H9 (cell line): ENCODE results near the gene PTGDR. TPM values are rescaled to one million over a fixed set of nuclear protein-coding genes. Genes with fewer than 3 reads are reported as not detected.

ENCODE experiments used
- DNase-seq: peaks from one replicate; pipeline ENCODE4 v3.0.0-alpha.2; 2017
- H2AFZ ChIP-seq: one replicate; pipeline ENCODE4 v1.6.1; 2013; ENCODE audit warnings: mild to moderate bottlenecking, low read length, control low read depth, moderate library complexity
- H2AK5ac ChIP-seq: 2 replicates; pipeline ENCODE4 v1.6.1; 2013; ENCODE audit warnings: low read length, control low read depth, mixed read lengths; ENCODE audit not compliant: insufficient read length
- H2BK120ac ChIP-seq: one replicate; pipeline ENCODE4 v1.6.1; 2013; ENCODE audit warnings: low read depth, mild to moderate bottlenecking, low read length, control low read depth, inconsistent platforms; ENCODE audit not compliant: poor library complexity, severe bottlenecking
- H2BK12ac ChIP-seq: 2 replicates; pipeline ENCODE4 v1.6.1; 2013; ENCODE audit warnings: low read length, control low read depth, mixed read lengths, low read depth; ENCODE audit not compliant: insufficient read length
- H2BK15ac ChIP-seq: 2 replicates; pipeline ENCODE4 v1.6.1; 2013; ENCODE audit warnings: low read depth, low read length, control low read depth
- H2BK20ac ChIP-seq: one replicate; pipeline ENCODE4 v1.6.1; 2013; ENCODE audit warnings: low read depth, mild to moderate bottlenecking, low read length, control low read depth, inconsistent platforms; ENCODE audit not compliant: poor library complexity, severe bottlenecking
- H2BK5ac ChIP-seq: 2 replicates; pipeline ENCODE4 v1.6.1; 2013; ENCODE audit warnings: low read length, control low read depth, mixed read lengths; ENCODE audit not compliant: insufficient read length
- H3K14ac ChIP-seq: 2 replicates; pipeline ENCODE4 v1.6.1; 2013; ENCODE audit warnings: low read length, control low read depth; ENCODE audit not compliant: insufficient read depth
- H3K18ac ChIP-seq: 2 replicates; pipeline ENCODE4 v1.6.1; 2013; ENCODE audit warnings: low read depth, mild to moderate bottlenecking, mixed read lengths, low read length, control low read depth; ENCODE audit not compliant: insufficient read length
- H3K23ac ChIP-seq: 2 replicates; pipeline ENCODE4 v1.6.1; 2013; ENCODE audit warnings: low read length, control low read depth, mixed read lengths, low read depth; ENCODE audit not compliant: insufficient read length
- H3K23me2 ChIP-seq: 2 replicates; pipeline ENCODE4 v1.6.1; 2013; ENCODE audit warnings: low read depth, mild to moderate bottlenecking, mixed read lengths, low read length, control low read depth; ENCODE audit not compliant: insufficient read length, poor library complexity, severe bottlenecking
- H3K27ac ChIP-seq: 2 replicates; pipeline ENCODE4 v1.5.1; 2013; ENCODE audit warnings: low read length, control low read depth, mixed read lengths, low read depth; ENCODE audit not compliant: insufficient read length
- H3K27me3 ChIP-seq: 2 replicates; pipeline ENCODE4 v1.6.1; 2013; ENCODE audit warnings: low read length, control low read depth, inconsistent platforms; ENCODE audit not compliant: insufficient read depth
- H3K4ac ChIP-seq: 2 replicates; pipeline ENCODE4 v1.6.1; 2013; ENCODE audit warnings: low read depth, mild to moderate bottlenecking, control low read depth, inconsistent platforms, low read length, moderate library complexity
- H3K4me1 ChIP-seq: 2 replicates; pipeline ENCODE4 v1.6.1; 2013; ENCODE audit warnings: low read length, control low read depth, inconsistent platforms; ENCODE audit not compliant: insufficient read depth
- H3K4me2 ChIP-seq: 2 replicates; pipeline ENCODE4 v1.6.1; 2013; ENCODE audit warnings: low read length, control low read depth, mixed read lengths; ENCODE audit not compliant: insufficient read length, insufficient read depth
- H3K56ac ChIP-seq: 2 replicates; pipeline ENCODE4 v1.6.1; 2013; ENCODE audit warnings: low read depth, mild to moderate bottlenecking, mixed read lengths, low read length, control low read depth; ENCODE audit not compliant: insufficient read length
- H3K79me1 ChIP-seq: 2 replicates; pipeline ENCODE4 v1.6.1; 2013; ENCODE audit warnings: low read depth, mild to moderate bottlenecking, moderate library complexity, low read length, control low read depth, inconsistent platforms; ENCODE audit not compliant: insufficient read depth, poor library complexity, severe bottlenecking
- H3K79me2 ChIP-seq: 2 replicates; pipeline ENCODE4 v1.6.1; 2013; ENCODE audit warnings: low read length, control low read depth, inconsistent platforms; ENCODE audit not compliant: insufficient read depth
- H3K9ac ChIP-seq: 2 replicates; pipeline ENCODE4 v1.6.1; 2013; ENCODE audit warnings: low read length, control low read depth, mixed read lengths; ENCODE audit not compliant: insufficient read length; ENCODE audit errors: extremely low read depth
- H3K9me3 ChIP-seq: one replicate; pipeline ENCODE4 v1.6.1; 2013; ENCODE audit warnings: low read depth, low read length, inconsistent platforms; ENCODE audit not compliant: control insufficient read depth
- H3T11ph ChIP-seq: one replicate; pipeline ENCODE4 v1.6.1; 2013; ENCODE audit warnings: mild to moderate bottlenecking, low read length, control low read depth, inconsistent platforms
- H4K20me1 ChIP-seq: one replicate; pipeline ENCODE4 v1.6.1; 2013; ENCODE audit not compliant: control insufficient read depth, insufficient read length, insufficient read depth
- H4K5ac ChIP-seq: 2 replicates; pipeline ENCODE4 v1.6.1; 2013; ENCODE audit warnings: low read depth, mild to moderate bottlenecking, mixed read lengths, low read length, control low read depth; ENCODE audit not compliant: insufficient read length
- H4K8ac ChIP-seq: replicated peaks from 2 replicates; pipeline ENCODE4 v1.6.1; 2013; ENCODE audit warnings: low read length, control low read depth, mixed read lengths, low read depth; ENCODE audit not compliant: insufficient read length
- H4K91ac ChIP-seq: 2 replicates; pipeline ENCODE4 v1.6.1; 2013; ENCODE audit warnings: low read depth, mild to moderate bottlenecking, moderate library complexity, mixed read lengths, low read length, control low read depth; ENCODE audit not compliant: insufficient read length
- H3K27ac Mint-ChIP-seq, 3 experiments: 2 replicates in 2 of 3; 3 replicates in 1 of 3; pipeline ENCODE4 v1.8.0; 2020 to 2021; ENCODE audit warnings: mixed read lengths in 3 of 3, mild to moderate bottlenecking in 1 of 3, moderate library complexity in 1 of 3
- H3K27me3 Mint-ChIP-seq: 2 replicates; pipeline ENCODE4 v1.8.0; 2021; ENCODE audit warnings: low read depth, mild to moderate bottlenecking, moderate library complexity, mixed read lengths
- H3K36me3 Mint-ChIP-seq, 3 experiments: 2 replicates in 2 of 3; 3 replicates in 1 of 3; pipeline ENCODE4 v1.8.0; 2020 to 2021; ENCODE audit warnings: low read depth in 3 of 3, mixed read lengths in 3 of 3; ENCODE audit not compliant: insufficient read depth in 1 of 3
- H3K4me1 Mint-ChIP-seq, 2 experiments: 2 replicates each; pipeline ENCODE4 v1.8.0; 2020; ENCODE audit warnings: mixed read lengths in 2 of 2
- H3K4me3 Mint-ChIP-seq, 2 experiments: 2 replicates in 1 of 2; 3 replicates in 1 of 2; pipeline ENCODE4 v1.8.0; 2020 to 2021; ENCODE audit warnings: mild to moderate bottlenecking in 2 of 2, mixed read lengths in 2 of 2, moderate library complexity in 1 of 2
- H3K9me3 Mint-ChIP-seq, 2 experiments: 2 replicates in 1 of 2; 3 replicates in 1 of 2; pipeline ENCODE4 v1.8.0; 2020; ENCODE audit warnings: mild to moderate bottlenecking in 2 of 2, mixed read lengths in 2 of 2, moderate library complexity in 1 of 2
- WGBS: extraction: QIAGEN DNeasy Blood & Tissue Kit; methylation state at CpG from one replicate; pipeline ENCODE4 v1.1.7; 2013; ENCODE audit warnings: missing lambda C conversion rate, low lambda C conversion rate, mixed read lengths; ENCODE audit not compliant: insufficient read length; ENCODE audit errors: extremely low coverage; 5-methylcytosine and 5-hydroxymethylcytosine counted together
- total RNA-seq: library from RNA; stranded (reverse); gene quantifications from 2 replicates; pipeline ENCODE4 v1.2.1, GENCODE V29; 2021
- TF ChIP-seq, protein P1 (sequence below): fragments of 200-600 bp; sonication (generic); conservative IDR thresholded peaks from 3 replicates; pipeline ENCODE4 v1.8.0; 2021; ENCODE audit warnings: antibody characterized with exemption, mild to moderate bottlenecking

PTGDR gene
- total RNA-seq, 1 experiment from 2014 or later = not detected

- Histone ChIP-seq H2AK5ac (no peak overlapping the region), H3K79me1 (no peaks in the 10 kb centered on the region), H2BK120ac (no peak overlapping the region), H3K79me2 (no peaks in the 10 kb centered on the region), H3K23me2 (no peaks in the 10 kb centered on the region), H3K4me1 (0 out of 2 replicates have a peak, but pooled peaks cover 6% of the 10 kb centered on the region), H4K8ac (no peak overlapping the region), H3K27ac (no peak overlapping the region), H4K5ac (no peak overlapping the region), H3K27me3 (no peaks in the 10 kb centered on the region), H4K20me1 (no peaks in the 10 kb centered on the region), H3K18ac (no peak overlapping the region), H3K14ac (no peak overlapping the region), H3T11ph (no peak overlapping the region), H3K23ac (no peak overlapping the region), H2BK5ac (no peak overlapping the region), H2BK15ac (no peak overlapping the region), H3K9me3 (no peaks in the 10 kb centered on the region), H2AFZ (no peak overlapping the region), H4K91ac (no peak overlapping the region), H2BK12ac (no peak overlapping the region), H3K4ac (no peak overlapping the region), H3K9ac (no peak overlapping the region), H3K4me2 (no peak overlapping the region), H2BK20ac (no peak overlapping the region), H3K56ac (no peak overlapping the region)
- peaks cover 0 to 4% of the 10 kb centered on the region in 2 experiments; a peak in 1 of 5 replicates for H3K9me3 Mint-ChIP-seq
- TF ChIP-seq, protein P1, sequence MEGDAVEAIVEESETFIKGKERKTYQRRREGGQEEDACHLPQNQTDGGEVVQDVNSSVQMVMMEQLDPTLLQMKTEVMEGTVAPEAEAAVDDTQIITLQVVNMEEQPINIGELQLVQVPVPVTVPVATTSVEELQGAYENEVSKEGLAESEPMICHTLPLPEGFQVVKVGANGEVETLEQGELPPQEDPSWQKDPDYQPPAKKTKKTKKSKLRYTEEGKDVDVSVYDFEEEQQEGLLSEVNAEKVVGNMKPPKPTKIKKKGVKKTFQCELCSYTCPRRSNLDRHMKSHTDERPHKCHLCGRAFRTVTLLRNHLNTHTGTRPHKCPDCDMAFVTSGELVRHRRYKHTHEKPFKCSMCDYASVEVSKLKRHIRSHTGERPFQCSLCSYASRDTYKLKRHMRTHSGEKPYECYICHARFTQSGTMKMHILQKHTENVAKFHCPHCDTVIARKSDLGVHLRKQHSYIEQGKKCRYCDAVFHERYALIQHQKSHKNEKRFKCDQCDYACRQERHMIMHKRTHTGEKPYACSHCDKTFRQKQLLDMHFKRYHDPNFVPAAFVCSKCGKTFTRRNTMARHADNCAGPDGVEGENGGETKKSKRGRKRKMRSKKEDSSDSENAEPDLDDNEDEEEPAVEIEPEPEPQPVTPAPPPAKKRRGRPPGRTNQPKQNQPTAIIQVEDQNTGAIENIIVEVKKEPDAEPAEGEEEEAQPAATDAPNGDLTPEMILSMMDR = no peak
- peaks cover 0 to 12% (median 4%) of the 10 kb centered on the region in 3 experiments; a peak in 4 of 7 replicates for H3K36me3 Mint-ChIP-seq
- peaks cover 8% of the 10 kb centered on the region for H3K27me3 Mint-ChIP-seq
- no CpG with 5 or more reads among the region's 1 CpG for WGBS
- H3K27ac Mint-ChIP-seq = peak overlapping the region in 2 of 3 experiments; percentile 95; a peak in 3 of 7 replicates
- peaks cover 35 to 36% of the 10 kb centered on the region in 2 experiments for H3K4me1 Mint-ChIP-seq
- DNase-seq = no peak
- peak overlapping the region; percentile 40 to 66; a peak in 4 of 5 replicates for H3K4me3 Mint-ChIP-seq
These were observed 15.8 kb upstream of the PTGDR start for GRCh38 chr14:52251724-52252123.
